Lower lobe of right lung (tissue), 2 donors: ENCODE measurements around the gene CNOT4. TPM values are rescaled to one million over a fixed set of nuclear protein-coding genes. Genes with fewer than 3 reads are reported as not detected.
"Not testable (repeated sequence)": the region's sequence is repeated elsewhere in the genome, so short reads cannot be mapped to it uniquely, and the experiment has no call there.

Experiments used
- ATAC-seq, 2 donors: fragments of 200-7000 bp; cut with Tn5 transposase; one replicate each; pipeline ENCODE4 v1.9.1; 2020 to 2022; ENCODE audit warnings: mild to moderate bottlenecking in 2 of 2, moderate library complexity in 2 of 2
- DNase-seq: peaks from one replicate; pipeline ENCODE4 v3.0.0-alpha.2; 2020
- H3K27ac ChIP-seq: fragments of 200-600 bp; one replicate; pipeline ENCODE4 v1.8.0; 2022
- H3K27me3 ChIP-seq: fragments of 200-600 bp; one replicate; pipeline ENCODE4 v1.8.0; 2022; ENCODE audit warnings: low read depth
- H3K36me3 ChIP-seq: fragments of 200-600 bp; one replicate; pipeline ENCODE4 v1.8.0; 2022; ENCODE audit warnings: mild to moderate bottlenecking
- H3K4me1 ChIP-seq: fragments of 200-600 bp; one replicate; pipeline ENCODE4 v1.8.0; 2022
- H3K4me3 ChIP-seq: fragments of 200-600 bp; one replicate; pipeline ENCODE4 v1.8.0; 2022; ENCODE audit warnings: mild to moderate bottlenecking
- H3K9me3 ChIP-seq: fragments of 200-600 bp; one replicate; pipeline ENCODE4 v1.8.0; 2022
- CTCF ChIP-seq: fragments of 200-600 bp; IDR thresholded peaks from one replicate; pipeline ENCODE4 v1.8.0; 2022; ENCODE audit warnings: antibody characterized with exemption, mild to moderate bottlenecking
- intact Hi-C: fragments of 100-400 bp; cut with DNase I; formaldehyde crosslinking; loops from one replicate; pipeline ENCODE4 v1.11.0; 2022
- total RNA-seq: library from RNA; stranded (reverse); fragmentation: NEBNext Ultra II Directional; extraction: Animal tissue kit (Norgen Biotek cat#: 25700); gene quantifications from one replicate; pipeline ENCODE4 v1.2.1, GENCODE V29; 2021
- donor health status: DM: no; HTN: yes; CAD: no; lungs with severe emphysema.

CNOT4 gene
- total RNA-seq, 1 donor from 2014 or later = 28.0 TPM

GRCh38 chr7:135355377-135356048 lies 154.4 kb downstream of the CNOT4 start:
- no peak for TF ChIP-seq CTCF
- Histone ChIP-seq H3K4me1 (no peaks in the 10 kb centered on the region), H3K27me3 (no peaks in the 10 kb centered on the region), H3K9me3 (no peaks in the 10 kb centered on the region), H3K4me3 (no peak overlapping the region), H3K36me3 (no peaks in the 10 kb centered on the region), H3K27ac (no peak overlapping the region)
- ATAC-seq (peak; percentile 32 to 82), DNase-seq (no peak)
- intact Hi-C loops = no loop called here

DNA sequence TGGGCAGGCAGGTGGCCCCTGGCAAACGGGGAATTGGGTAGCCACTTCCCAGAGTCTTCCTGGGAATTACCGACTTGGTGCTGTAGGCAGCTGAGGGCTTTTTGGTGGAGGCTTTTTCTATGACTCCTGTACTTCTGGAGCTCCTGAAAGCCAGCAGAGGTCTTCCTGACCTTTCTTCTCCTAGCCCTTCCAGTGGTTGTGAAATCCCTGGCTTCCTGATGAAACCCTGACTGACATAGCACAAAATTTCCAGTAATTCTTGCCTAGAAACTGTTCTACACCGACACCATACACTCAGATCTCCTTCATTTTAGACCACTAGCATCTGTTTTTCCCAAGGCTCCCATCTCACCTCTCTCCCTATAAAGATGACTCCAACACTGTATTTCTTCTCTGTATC lies 156.1 kb downstream of the CNOT4 start:
- no peaks in the 10 kb centered on the region for H3K36me3 ChIP-seq
- H3K4me3 ChIP-seq = no peak overlapping the region
- DNase-seq = no peak
- H3K27me3 ChIP-seq = no peaks in the 10 kb centered on the region
- TF ChIP-seq CTCF = no peak
- no peaks in the 10 kb centered on the region for H3K4me1 ChIP-seq
- no peak overlapping the region for H3K27ac ChIP-seq
- no peaks in the 10 kb centered on the region for H3K9me3 ChIP-seq
- ATAC-seq = no peak
- intact Hi-C loops = no loop called here

DNA sequence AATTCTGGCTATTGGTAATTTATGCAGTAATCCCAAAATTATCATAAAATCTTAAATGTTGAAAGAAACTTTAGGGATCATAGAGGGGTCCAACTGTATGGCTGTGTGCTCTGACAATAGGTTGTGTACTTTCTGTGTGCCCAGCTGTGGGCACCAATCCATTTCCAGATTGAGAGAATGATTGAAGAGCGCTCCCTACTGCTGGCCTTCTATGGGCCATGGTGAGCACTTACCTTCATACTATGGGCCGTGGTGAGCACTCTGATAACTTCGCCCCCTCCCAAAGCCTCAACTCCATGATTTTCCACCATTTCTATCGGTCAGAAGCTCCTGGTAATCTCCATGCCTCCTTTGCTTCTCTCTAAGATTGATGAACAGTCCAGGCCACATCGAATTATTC lies 157.6 kb downstream of the CNOT4 start:
- Histone ChIP-seq H3K27me3 (no peaks in the 10 kb centered on the region), H3K4me1 (no peaks in the 10 kb centered on the region), H3K4me3 (no peak overlapping the region), H3K9me3 (no peaks in the 10 kb centered on the region), H3K27ac (no peak overlapping the region), H3K36me3 (no peaks in the 10 kb centered on the region)
- TF ChIP-seq CTCF = no peak
- intact Hi-C loops = no loop called here
- ATAC-seq (no peak), DNase-seq (no peak)

DNA sequence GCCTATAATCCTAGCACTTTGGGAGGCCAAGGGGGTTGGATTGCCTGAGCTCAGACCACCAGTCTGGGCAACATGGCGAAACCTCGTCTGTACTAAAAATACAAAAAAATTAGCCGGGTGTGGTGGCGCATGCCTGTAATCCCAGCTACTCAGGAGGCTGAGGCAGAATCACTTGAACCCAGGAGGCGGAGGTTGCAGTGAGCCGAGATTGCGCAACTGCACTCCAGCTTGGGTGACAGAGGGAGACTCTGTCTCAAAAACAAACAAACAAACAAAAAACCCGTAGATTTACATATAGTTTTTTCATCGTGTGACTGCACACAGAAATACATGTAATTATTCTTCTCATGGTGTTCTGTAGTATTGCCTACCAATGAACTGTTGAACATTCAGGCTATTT lies 158.8 kb downstream of the CNOT4 start:
- H3K4me1 ChIP-seq, H3K4me3 ChIP-seq, ATAC-seq, DNase-seq, intact Hi-C loops, H3K36me3 ChIP-seq, H3K9me3 ChIP-seq, H3K27ac ChIP-seq, H3K27me3 ChIP-seq: not testable (repeated sequence)

DNA sequence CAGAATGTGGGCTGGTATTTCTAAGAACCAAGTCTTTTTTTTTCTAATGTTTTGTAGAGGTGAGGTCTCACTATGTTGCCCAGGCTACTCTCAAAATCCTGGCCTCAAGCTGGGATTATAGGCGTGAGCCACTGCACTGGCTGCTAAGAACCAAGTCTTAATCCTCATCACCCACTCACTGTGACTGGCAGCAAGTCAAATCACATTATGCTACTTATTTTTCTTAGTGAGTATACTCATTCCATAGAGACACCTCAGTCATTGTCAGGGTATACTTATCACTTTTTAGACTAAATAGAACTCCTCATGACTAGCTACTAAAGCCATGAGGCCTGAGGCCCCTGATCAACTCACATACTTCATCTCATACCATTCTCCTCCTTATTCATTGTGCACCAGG lies 160.2 kb downstream of the CNOT4 start:
- no peaks in the 10 kb centered on the region for H3K4me1 ChIP-seq
- H3K9me3 ChIP-seq = no peaks in the 10 kb centered on the region
- DNase-seq (no peak), ATAC-seq (no peak)
- H3K27me3 ChIP-seq = no peaks in the 10 kb centered on the region
- no peak overlapping the region for H3K27ac ChIP-seq
- intact Hi-C loops = no loop called here
- no peak for TF ChIP-seq CTCF
- H3K4me3 ChIP-seq = no peak overlapping the region
- no peaks in the 10 kb centered on the region for H3K36me3 ChIP-seq

- H3K4me3 ChIP-seq = no peak overlapping the region
- no peaks in the 10 kb centered on the region for H3K9me3 ChIP-seq
- DNase-seq (no peak), ATAC-seq (no peak)
- intact Hi-C loops = no loop called here
- no peaks in the 10 kb centered on the region for H3K27me3 ChIP-seq
- no peaks in the 10 kb centered on the region for H3K4me1 ChIP-seq
- no peak for TF ChIP-seq CTCF
- H3K27ac ChIP-seq = no peak overlapping the region
- H3K36me3 ChIP-seq = no peaks in the 10 kb centered on the region
These were observed 161.4 kb downstream of the CNOT4 start for GRCh38 chr7:135348493-135348892.
